H9 (cell line): ENCODE results near the gene NLGN3. TPM values are rescaled to one million over a fixed set of nuclear protein-coding genes. Genes with fewer than 3 reads are reported as not detected.

Source experiments
- DNase-seq: peaks from one replicate; pipeline ENCODE4 v3.0.0-alpha.2; 2017
- H2AFZ ChIP-seq: one replicate; pipeline ENCODE4 v1.6.1; 2013; ENCODE audit warnings: mild to moderate bottlenecking, low read length, control low read depth, moderate library complexity
- H2AK5ac ChIP-seq: 2 replicates; pipeline ENCODE4 v1.6.1; 2013; ENCODE audit warnings: low read length, control low read depth, mixed read lengths; ENCODE audit not compliant: insufficient read length
- H2BK120ac ChIP-seq: one replicate; pipeline ENCODE4 v1.6.1; 2013; ENCODE audit warnings: low read depth, mild to moderate bottlenecking, low read length, control low read depth, inconsistent platforms; ENCODE audit not compliant: poor library complexity, severe bottlenecking
- H2BK12ac ChIP-seq: 2 replicates; pipeline ENCODE4 v1.6.1; 2013; ENCODE audit warnings: low read length, control low read depth, mixed read lengths, low read depth; ENCODE audit not compliant: insufficient read length
- H2BK15ac ChIP-seq: 2 replicates; pipeline ENCODE4 v1.6.1; 2013; ENCODE audit warnings: low read depth, low read length, control low read depth
- H2BK20ac ChIP-seq: one replicate; pipeline ENCODE4 v1.6.1; 2013; ENCODE audit warnings: low read depth, mild to moderate bottlenecking, low read length, control low read depth, inconsistent platforms; ENCODE audit not compliant: poor library complexity, severe bottlenecking
- H2BK5ac ChIP-seq: 2 replicates; pipeline ENCODE4 v1.6.1; 2013; ENCODE audit warnings: low read length, control low read depth, mixed read lengths; ENCODE audit not compliant: insufficient read length
- H3K14ac ChIP-seq: 2 replicates; pipeline ENCODE4 v1.6.1; 2013; ENCODE audit warnings: low read length, control low read depth; ENCODE audit not compliant: insufficient read depth
- H3K18ac ChIP-seq: 2 replicates; pipeline ENCODE4 v1.6.1; 2013; ENCODE audit warnings: low read depth, mild to moderate bottlenecking, mixed read lengths, low read length, control low read depth; ENCODE audit not compliant: insufficient read length
- H3K23ac ChIP-seq: 2 replicates; pipeline ENCODE4 v1.6.1; 2013; ENCODE audit warnings: low read length, control low read depth, mixed read lengths, low read depth; ENCODE audit not compliant: insufficient read length
- H3K23me2 ChIP-seq: 2 replicates; pipeline ENCODE4 v1.6.1; 2013; ENCODE audit warnings: low read depth, mild to moderate bottlenecking, mixed read lengths, low read length, control low read depth; ENCODE audit not compliant: insufficient read length, poor library complexity, severe bottlenecking
- H3K27ac ChIP-seq: 2 replicates; pipeline ENCODE4 v1.5.1; 2013; ENCODE audit warnings: low read length, control low read depth, mixed read lengths, low read depth; ENCODE audit not compliant: insufficient read length
- H3K27me3 ChIP-seq: 2 replicates; pipeline ENCODE4 v1.6.1; 2013; ENCODE audit warnings: low read length, control low read depth, inconsistent platforms; ENCODE audit not compliant: insufficient read depth
- H3K4ac ChIP-seq: 2 replicates; pipeline ENCODE4 v1.6.1; 2013; ENCODE audit warnings: low read depth, mild to moderate bottlenecking, control low read depth, inconsistent platforms, low read length, moderate library complexity
- H3K4me1 ChIP-seq: 2 replicates; pipeline ENCODE4 v1.6.1; 2013; ENCODE audit warnings: low read length, control low read depth, inconsistent platforms; ENCODE audit not compliant: insufficient read depth
- H3K4me2 ChIP-seq: 2 replicates; pipeline ENCODE4 v1.6.1; 2013; ENCODE audit warnings: low read length, control low read depth, mixed read lengths; ENCODE audit not compliant: insufficient read length, insufficient read depth
- H3K56ac ChIP-seq: 2 replicates; pipeline ENCODE4 v1.6.1; 2013; ENCODE audit warnings: low read depth, mild to moderate bottlenecking, mixed read lengths, low read length, control low read depth; ENCODE audit not compliant: insufficient read length
- H3K79me1 ChIP-seq: 2 replicates; pipeline ENCODE4 v1.6.1; 2013; ENCODE audit warnings: low read depth, mild to moderate bottlenecking, moderate library complexity, low read length, control low read depth, inconsistent platforms; ENCODE audit not compliant: insufficient read depth, poor library complexity, severe bottlenecking
- H3K79me2 ChIP-seq: 2 replicates; pipeline ENCODE4 v1.6.1; 2013; ENCODE audit warnings: low read length, control low read depth, inconsistent platforms; ENCODE audit not compliant: insufficient read depth
- H3K9ac ChIP-seq: 2 replicates; pipeline ENCODE4 v1.6.1; 2013; ENCODE audit warnings: low read length, control low read depth, mixed read lengths; ENCODE audit not compliant: insufficient read length; ENCODE audit errors: extremely low read depth
- H3K9me3 ChIP-seq: one replicate; pipeline ENCODE4 v1.6.1; 2013; ENCODE audit warnings: low read depth, low read length, inconsistent platforms; ENCODE audit not compliant: control insufficient read depth
- H3T11ph ChIP-seq: one replicate; pipeline ENCODE4 v1.6.1; 2013; ENCODE audit warnings: mild to moderate bottlenecking, low read length, control low read depth, inconsistent platforms
- H4K20me1 ChIP-seq: one replicate; pipeline ENCODE4 v1.6.1; 2013; ENCODE audit not compliant: control insufficient read depth, insufficient read length, insufficient read depth
- H4K5ac ChIP-seq: 2 replicates; pipeline ENCODE4 v1.6.1; 2013; ENCODE audit warnings: low read depth, mild to moderate bottlenecking, mixed read lengths, low read length, control low read depth; ENCODE audit not compliant: insufficient read length
- H4K8ac ChIP-seq: replicated peaks from 2 replicates; pipeline ENCODE4 v1.6.1; 2013; ENCODE audit warnings: low read length, control low read depth, mixed read lengths, low read depth; ENCODE audit not compliant: insufficient read length
- H4K91ac ChIP-seq: 2 replicates; pipeline ENCODE4 v1.6.1; 2013; ENCODE audit warnings: low read depth, mild to moderate bottlenecking, moderate library complexity, mixed read lengths, low read length, control low read depth; ENCODE audit not compliant: insufficient read length
- H3K27ac Mint-ChIP-seq, 3 experiments: 2 replicates in 2 of 3; 3 replicates in 1 of 3; pipeline ENCODE4 v1.8.0; 2020 to 2021; ENCODE audit warnings: mixed read lengths in 3 of 3, mild to moderate bottlenecking in 1 of 3, moderate library complexity in 1 of 3
- H3K27me3 Mint-ChIP-seq: 2 replicates; pipeline ENCODE4 v1.8.0; 2021; ENCODE audit warnings: low read depth, mild to moderate bottlenecking, moderate library complexity, mixed read lengths
- H3K36me3 Mint-ChIP-seq, 3 experiments: 2 replicates in 2 of 3; 3 replicates in 1 of 3; pipeline ENCODE4 v1.8.0; 2020 to 2021; ENCODE audit warnings: low read depth in 3 of 3, mixed read lengths in 3 of 3; ENCODE audit not compliant: insufficient read depth in 1 of 3
- H3K4me1 Mint-ChIP-seq, 2 experiments: 2 replicates each; pipeline ENCODE4 v1.8.0; 2020; ENCODE audit warnings: mixed read lengths in 2 of 2
- H3K4me3 Mint-ChIP-seq, 2 experiments: 2 replicates in 1 of 2; 3 replicates in 1 of 2; pipeline ENCODE4 v1.8.0; 2020 to 2021; ENCODE audit warnings: mild to moderate bottlenecking in 2 of 2, mixed read lengths in 2 of 2, moderate library complexity in 1 of 2
- H3K9me3 Mint-ChIP-seq, 2 experiments: 2 replicates in 1 of 2; 3 replicates in 1 of 2; pipeline ENCODE4 v1.8.0; 2020; ENCODE audit warnings: mild to moderate bottlenecking in 2 of 2, mixed read lengths in 2 of 2, moderate library complexity in 1 of 2
- CTCF ChIP-seq: fragments of 200-600 bp; sonication (generic); conservative IDR thresholded peaks from 3 replicates; pipeline ENCODE4 v1.8.0; 2021; ENCODE audit warnings: antibody characterized with exemption, mild to moderate bottlenecking
- WGBS: extraction: QIAGEN DNeasy Blood & Tissue Kit; methylation state at CpG from one replicate; pipeline ENCODE4 v1.1.7; 2013; ENCODE audit warnings: missing lambda C conversion rate, low lambda C conversion rate, mixed read lengths; ENCODE audit not compliant: insufficient read length; ENCODE audit errors: extremely low coverage; 5-methylcytosine and 5-hydroxymethylcytosine counted together
- total RNA-seq: library from RNA; stranded (reverse); gene quantifications from 2 replicates; pipeline ENCODE4 v1.2.1, GENCODE V29; 2021

Gene NLGN3
- total RNA-seq, 1 experiment from 2014 or later: 3.6 TPM

DNA sequence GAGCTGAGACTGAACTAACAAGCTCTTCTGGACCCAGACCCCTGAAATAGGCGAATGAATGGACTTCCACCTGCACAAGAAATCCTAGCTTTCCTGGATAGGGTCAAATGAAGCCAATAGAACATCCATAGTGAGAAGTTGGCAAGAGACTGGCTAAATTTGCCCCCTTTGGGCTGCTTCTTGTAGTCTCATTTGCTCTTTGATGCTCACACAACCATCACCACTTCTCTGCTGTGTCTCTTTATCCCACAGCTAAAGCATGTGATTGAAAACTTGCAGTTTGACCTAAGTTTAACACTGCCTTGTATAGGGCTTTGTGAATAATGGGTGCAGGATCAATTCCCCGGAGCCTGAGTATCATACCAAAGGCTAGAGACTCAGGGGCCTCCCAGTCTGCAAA, 38.2 kb downstream of the NLGN3 start:
- no peaks in the 10 kb centered on the region for H4K20me1 ChIP-seq
- H3K9me3 ChIP-seq: peaks cover 5% of the 10 kb centered on the region
- no peak overlapping the region for H2AK5ac ChIP-seq
- no peaks in the 10 kb centered on the region for H3K27me3 ChIP-seq
- peaks cover 4% of the 10 kb centered on the region for H3K4me1 ChIP-seq
- no peak overlapping the region for H3K23ac ChIP-seq
- no peaks in the 10 kb centered on the region for H3K79me1 ChIP-seq
- H3K27me3 Mint-ChIP-seq: no peaks in the 10 kb centered on the region; the same call in none of the 2 replicates
- H3K4me2 ChIP-seq: peak overlapping the region; percentile 41
- WGBS: no CpG with 5 or more reads among the region's 2 CpGs
- H4K91ac ChIP-seq: peak overlapping the region; percentile 72
- H2BK12ac ChIP-seq: no peak overlapping the region
- H3K36me3 Mint-ChIP-seq: peaks cover 3 to 4% (median 3%) of the 10 kb centered on the region in 3 experiments
- no peak overlapping the region for H2AFZ ChIP-seq
- peak overlapping the region; percentile 39; the same call in 1 of the 2 replicates for H3K14ac ChIP-seq
- H3K23me2 ChIP-seq: peaks cover 9% of the 10 kb centered on the region
- peak overlapping the region; percentile 91 for H3K27ac ChIP-seq
- peak overlapping the region; percentile 98 to 99 (median 99) for H3K27ac Mint-ChIP-seq
- no peak overlapping the region for H3K56ac ChIP-seq
- no peak for TF ChIP-seq CTCF
- DNase-seq: no peak
- peaks cover 51 to 60% of the 10 kb centered on the region in 2 experiments for H3K9me3 Mint-ChIP-seq
- H4K8ac ChIP-seq: no peak overlapping the region
- peak overlapping the region; percentile 86 for H3K18ac ChIP-seq
- no peak overlapping the region for H2BK5ac ChIP-seq
- no peak overlapping the region for H2BK20ac ChIP-seq
- H3K9ac ChIP-seq: peak overlapping the region; percentile 35
- no peak overlapping the region for H4K5ac ChIP-seq
- H3K4me1 Mint-ChIP-seq: peaks cover 18 to 23% of the 10 kb centered on the region in 2 experiments
- no peak overlapping the region for H3T11ph ChIP-seq
- H3K4ac ChIP-seq: no peak overlapping the region
- peak overlapping the region; percentile 67 to 81 for H3K4me3 Mint-ChIP-seq
- no peak overlapping the region for H2BK120ac ChIP-seq
- H3K79me2 ChIP-seq: no peaks in the 10 kb centered on the region
- H2BK15ac ChIP-seq: no peak overlapping the region
